K562 (cell line): Measurements from ENCODE around the gene TMEM101. TPM values are rescaled to one million over a fixed set of nuclear protein-coding genes. Genes with fewer than 3 reads are reported as not detected.
"Not testable (repeated sequence)": the region's sequence is repeated elsewhere in the genome, so short reads cannot be mapped to it uniquely, and the experiment has no call there.

ENCODE experiments used
- ATAC-seq: fragments of 200-7000 bp; cut with Tn5 transposase; 3 replicates; pipeline ENCODE4 v1.9.1; 2020; ENCODE audit warnings: moderate library complexity
- BruUV-seq: library from RNA; stranded (reverse); fragments of 400-500 nt; replicated peaks from 2 replicates; lab custom pipeline; 2021; lab: Mats Ljungman, UMichigan
- CTCF ChIA-PET: fragments of 300-600 bp; formaldehyde crosslinking; extraction: SDS; loops from one replicate; lab custom pipeline; 2021; ENCODE audit warnings: low intra/inter-chr PET ratio; lab: Yijun Ruan, JAX
- POLR2A ChIA-PET: fragments of 300-600, 350-650 bp; sonication (Branson Sonifier 250); formaldehyde crosslinking; extraction: SDS; loops from one replicate; lab custom pipeline; 2021; ENCODE audit warnings: antibody characterized with exemption, inconsistent platforms; lab: Yijun Ruan, JAX
- DNase-seq, 4 experiments: peaks; one replicate each; pipeline versions ENCODE4 v3.0.0 to v3.0.0-alpha.2; 2011 to 2018; ENCODE audit warnings: low spot score in 3 of 4, mixed read lengths in 3 of 4; ENCODE audit errors: extremely low read depth in 1 of 4
- FAIRE-seq: peaks from 2 replicates; lab custom pipeline; 2011; peaks lifted over from hg19 to GRCh38; lab: Jason Lieb, UNC
- H2AFZ ChIP-seq: 2 replicates; pipeline ENCODE4 v1.6.0; 2011; ENCODE audit warnings: low read depth, low read length, control low read depth, inconsistent platforms
- H3K27ac ChIP-seq: fragments of 200-600 bp; 3 replicates; pipeline ENCODE4 v1.8.0; 2011; ENCODE audit warnings: low read depth, mild to moderate bottlenecking, control low read depth, inconsistent platforms, low read length, moderate library complexity, mixed read lengths; ENCODE audit errors: extremely low read depth
- H3K27me3 ChIP-seq, 2 experiments: fragments of 300-600 bp in 1 of 2; 2 replicates in 1 of 2; 3 replicates in 1 of 2; pipeline versions ENCODE4 v1.6.0 to v1.8.0; 2011; ENCODE audit warnings: inconsistent platforms in 2 of 2, low read length in 2 of 2, mild to moderate bottlenecking in 1 of 2, mixed read lengths in 1 of 2, moderate library complexity in 1 of 2; ENCODE audit not compliant: control insufficient read depth in 2 of 2, insufficient read depth in 2 of 2
- H3K36me3 ChIP-seq: fragments of 300-600 bp; 3 replicates; pipeline ENCODE4 v1.8.0; 2011; ENCODE audit warnings: mild to moderate bottlenecking, low read length, inconsistent platforms; ENCODE audit not compliant: control insufficient read depth, insufficient read depth
- H3K4me1 ChIP-seq, 2 experiments: fragments of 200-600 bp in 1 of 2; replicated peaks in 1 of 2; 2 replicates in 1 of 2; 3 replicates in 1 of 2; pipeline versions ENCODE4 v1.5.1 to v1.8.0; 2011; ENCODE audit warnings: inconsistent platforms in 2 of 2, low read length in 2 of 2, mild to moderate bottlenecking in 1 of 2, mixed read lengths in 1 of 2, moderate library complexity in 1 of 2; ENCODE audit not compliant: control insufficient read depth in 2 of 2, insufficient read depth in 2 of 2
- H3K4me2 ChIP-seq: 2 replicates; pipeline ENCODE4 v1.6.1; 2011; ENCODE audit warnings: low read length, control low read depth, inconsistent platforms, mixed read lengths; ENCODE audit not compliant: insufficient read depth
- H3K4me3 ChIP-seq: fragments of 200-600 bp; sonication (generic), shearing (Covaris generic); 2 replicates; pipeline ENCODE4 v1.5.1; 2016; ENCODE audit warnings: control low read depth, inconsistent platforms
- H3K79me2 ChIP-seq: fragments of 200-600 bp; 3 replicates; pipeline ENCODE4 v1.8.0; 2011; ENCODE audit warnings: low read length, inconsistent platforms; ENCODE audit not compliant: control insufficient read depth, insufficient read depth
- H3K9ac ChIP-seq, 2 experiments: 2 replicates each; pipeline versions ENCODE4 v1.6.0 to v1.6.1; 2011; ENCODE audit warnings: low read depth in 2 of 2, low read length in 2 of 2, control low read depth in 1 of 2, inconsistent platforms in 1 of 2, mild to moderate bottlenecking in 1 of 2, mixed read lengths in 1 of 2; ENCODE audit not compliant: insufficient read depth in 1 of 2
- H3K9me1 ChIP-seq: one replicate; pipeline ENCODE4 v1.6.0; 2011; ENCODE audit warnings: inconsistent platforms, mild to moderate bottlenecking, low read length, moderate library complexity; ENCODE audit not compliant: control insufficient read depth, insufficient read depth
- H3K9me3 ChIP-seq: replicated peaks from 2 replicates; pipeline ENCODE4 v1.5.1; 2011; ENCODE audit warnings: low read depth, low read length, inconsistent platforms; ENCODE audit not compliant: control insufficient read depth, insufficient read depth
- H4K20me1 ChIP-seq: replicated peaks from 2 replicates; pipeline ENCODE4 v1.6.1; 2011; ENCODE audit warnings: low read length, inconsistent platforms, mixed read lengths; ENCODE audit not compliant: control insufficient read depth, insufficient read depth
- JUN ChIP-seq, 2 experiments: sonication (generic) in 1 of 2; formaldehyde crosslinking in 1 of 2; IDR thresholded peaks; 2 replicates each; pipeline versions ENCODE4 v1.6.1 to v1.8.0; 2012 to 2022; ENCODE audit warnings: borderline replicate concordance in 2 of 2, mild to moderate bottlenecking in 2 of 2, improper control_type of control experiment in 1 of 2, low read depth in 1 of 2, low read length in 1 of 2, missing genetic modification reagents in 1 of 2
- PRMT5 ChIP-seq: sonication (generic); formaldehyde crosslinking; IDR thresholded peaks from 2 replicates; pipeline ENCODE4 v1.5.0; 2020; ENCODE audit warnings: missing genetic modification reagents
- PRPF4 ChIP-seq: fragments of 200-400 bp; formaldehyde crosslinking; IDR thresholded peaks from one replicate; pipeline ENCODE4 v1.6.1; 2017; ENCODE audit warnings: low read length, low read depth, mild to moderate bottlenecking; ENCODE audit not compliant: insufficient read depth, poor library complexity, severe bottlenecking
- RCOR1 ChIP-seq, 2 experiments: IDR thresholded peaks; 2 replicates each; pipeline ENCODE4 v1.6.1; 2012; ENCODE audit warnings: low read depth in 2 of 2, low read length in 2 of 2, borderline replicate concordance in 1 of 2, improper control_type of control experiment in 1 of 2
- SMARCA5 ChIP-seq: fragments of 450-650 bp; IDR thresholded peaks from 2 replicates; pipeline ENCODE4 v1.6.1; 2016
- WGBS: fragments of 100-300 bp; shearing (Covaris generic); methylation state at CpG from one replicate; pipeline ENCODE4 v1.1.6; 2016; ENCODE audit warnings: low coverage, mixed read lengths; ENCODE audit not compliant: insufficient coverage; ENCODE audit errors: missing lambda C conversion rate; 5-methylcytosine and 5-hydroxymethylcytosine counted together
- in situ Hi-C: fragments of 300-500 bp; cut with MboI; formaldehyde crosslinking; loops from 4 replicates; pipeline ENCODE4 v1.15.0; 2018; ENCODE audit warnings: inconsistent platforms, mixed read lengths
- intact Hi-C: fragments of 100-400 bp; cut with micrococcal nuclease; formaldehyde crosslinking; loops from 2 replicates; pipeline ENCODE4 v1.14.2; 2022
- polyA plus RNA-seq, 8 experiments: library from polyadenylated mRNA; depleted of rRNA in 4 of 8; stranded (reverse) in 5 of 8; unstranded in 3 of 8; fragments of >200 nt; fragmentation: Nextera tagmentation in 2 of 8; fragmentation: Illumina TruSeq in 1 of 8; extraction: Ambion mirVana in 2 of 8; extraction: Trizol in 1 of 8; gene quantifications; 2 replicates each; pipeline versions ENCODE4 v1.2.1 to v1.2.3, GENCODE V29; 2011 to 2014; ENCODE audit warnings: inconsistent platforms in 1 of 8, missing spikeins in 1 of 8
- total RNA-seq, 7 experiments: library from RNA; depleted of rRNA in 6 of 7; stranded (reverse); fragments of >200 nt in 6 of 7; fragmentation: Illumina TruSeq in 2 of 7; extraction: Trizol in 2 of 7; gene quantifications; 2 replicates each; pipeline versions ENCODE4 v1.2.1 to v1.2.3, GENCODE V29; 2011 to 2021; ENCODE audit warnings: low replicate concordance in 1 of 7
- TF ChIP-seq, protein P1 (sequence below): fragments of 250-450 bp; sonication (Bioruptor Pico); IDR thresholded peaks from 2 replicates; pipeline ENCODE4 v1.4.0; 2020

The TMEM101 gene
- total and polyA plus RNA-seq, 9 of the 15 experiments (the other 6 are each of a cell fraction or from before 2014, with no cell fraction given): 21.2 to 110 (median 37.8) TPM

DNA sequence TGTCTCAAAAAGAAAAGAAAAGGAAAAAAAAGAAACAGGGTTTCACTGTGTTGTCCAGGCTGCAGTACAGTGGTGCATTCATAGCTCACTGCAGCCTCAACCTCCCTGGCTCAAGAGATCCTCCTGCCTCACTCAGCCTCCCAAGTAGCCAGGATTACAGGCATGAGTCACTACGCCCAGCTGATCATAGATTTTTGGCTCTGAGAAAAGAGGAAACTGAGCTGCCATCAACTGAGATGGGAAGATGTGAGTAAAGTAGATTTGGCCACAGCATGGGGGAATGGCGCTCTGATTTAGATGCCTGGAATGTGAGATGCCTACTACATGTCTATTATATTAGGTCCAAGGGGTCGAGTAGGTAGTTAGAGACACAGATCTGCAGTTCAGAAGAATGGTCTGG lies 16.2 kb downstream of the TMEM101 start (continued):
- TF ChIP-seq, protein P1, sequence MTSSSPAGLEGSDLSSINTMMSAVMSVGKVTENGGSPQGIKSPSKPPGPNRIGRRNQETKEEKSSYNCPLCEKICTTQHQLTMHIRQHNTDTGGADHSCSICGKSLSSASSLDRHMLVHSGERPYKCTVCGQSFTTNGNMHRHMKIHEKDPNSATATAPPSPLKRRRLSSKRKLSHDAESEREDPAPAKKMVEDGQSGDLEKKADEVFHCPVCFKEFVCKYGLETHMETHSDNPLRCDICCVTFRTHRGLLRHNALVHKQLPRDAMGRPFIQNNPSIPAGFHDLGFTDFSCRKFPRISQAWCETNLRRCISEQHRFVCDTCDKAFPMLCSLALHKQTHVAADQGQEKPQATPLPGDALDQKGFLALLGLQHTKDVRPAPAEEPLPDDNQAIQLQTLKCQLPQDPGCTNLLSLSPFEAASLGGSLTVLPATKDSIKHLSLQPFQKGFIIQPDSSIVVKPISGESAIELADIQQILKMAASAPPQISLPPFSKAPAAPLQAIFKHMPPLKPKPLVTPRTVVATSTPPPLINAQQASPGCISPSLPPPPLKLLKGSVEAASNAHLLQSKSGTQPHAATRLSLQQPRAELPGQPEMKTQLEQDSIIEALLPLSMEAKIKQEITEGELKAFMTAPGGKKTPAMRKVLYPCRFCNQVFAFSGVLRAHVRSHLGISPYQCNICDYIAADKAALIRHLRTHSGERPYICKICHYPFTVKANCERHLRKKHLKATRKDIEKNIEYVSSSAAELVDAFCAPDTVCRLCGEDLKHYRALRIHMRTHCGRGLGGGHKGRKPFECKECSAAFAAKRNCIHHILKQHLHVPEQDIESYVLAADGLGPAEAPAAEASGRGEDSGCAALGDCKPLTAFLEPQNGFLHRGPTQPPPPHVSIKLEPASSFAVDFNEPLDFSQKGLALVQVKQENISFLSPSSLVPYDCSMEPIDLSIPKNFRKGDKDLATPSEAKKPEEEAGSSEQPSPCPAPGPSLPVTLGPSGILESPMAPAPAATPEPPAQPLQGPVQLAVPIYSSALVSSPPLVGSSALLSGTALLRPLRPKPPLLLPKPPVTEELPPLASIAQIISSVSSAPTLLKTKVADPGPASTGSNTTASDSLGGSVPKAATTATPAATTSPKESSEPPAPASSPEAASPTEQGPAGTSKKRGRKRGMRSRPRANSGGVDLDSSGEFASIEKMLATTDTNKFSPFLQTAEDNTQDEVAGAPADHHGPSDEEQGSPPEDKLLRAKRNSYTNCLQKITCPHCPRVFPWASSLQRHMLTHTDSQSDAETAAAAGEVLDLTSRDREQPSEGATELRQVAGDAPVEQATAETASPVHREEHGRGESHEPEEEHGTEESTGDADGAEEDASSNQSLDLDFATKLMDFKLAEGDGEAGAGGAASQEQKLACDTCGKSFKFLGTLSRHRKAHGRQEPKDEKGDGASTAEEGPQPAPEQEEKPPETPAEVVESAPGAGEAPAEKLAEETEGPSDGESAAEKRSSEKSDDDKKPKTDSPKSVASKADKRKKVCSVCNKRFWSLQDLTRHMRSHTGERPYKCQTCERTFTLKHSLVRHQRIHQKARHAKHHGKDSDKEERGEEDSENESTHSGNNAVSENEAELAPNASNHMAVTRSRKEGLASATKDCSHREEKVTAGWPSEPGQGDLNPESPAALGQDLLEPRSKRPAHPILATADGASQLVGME (CRISPR knock-in tag): no peak
- TF ChIP-seq RCOR1 (IDR thresholded peaks at IDR 0.05; ENCODE audit: borderline replicate concordance in 1 of 2, low read depth in 2 of 2, low read length in 2 of 2) (peak in 1 of 2 experiments; percentile 52; a peak in 1 of 4 replicates), JUN (IDR thresholded peaks at IDR 0.05; ENCODE audit: borderline replicate concordance, low read depth, low read length) (peak; percentile 57; the same call in 1 of the 2 replicates), JUN (CRISPR knock-in tag; IDR thresholded peaks at IDR 0.05; ENCODE audit: borderline replicate concordance) (no peak), PRPF4 (no peak), SMARCA5 (0 out of 2 replicates have a peak, but pooled peaks have one; percentile 30), PRMT5 (CRISPR knock-in tag) (no peak)

DNA sequence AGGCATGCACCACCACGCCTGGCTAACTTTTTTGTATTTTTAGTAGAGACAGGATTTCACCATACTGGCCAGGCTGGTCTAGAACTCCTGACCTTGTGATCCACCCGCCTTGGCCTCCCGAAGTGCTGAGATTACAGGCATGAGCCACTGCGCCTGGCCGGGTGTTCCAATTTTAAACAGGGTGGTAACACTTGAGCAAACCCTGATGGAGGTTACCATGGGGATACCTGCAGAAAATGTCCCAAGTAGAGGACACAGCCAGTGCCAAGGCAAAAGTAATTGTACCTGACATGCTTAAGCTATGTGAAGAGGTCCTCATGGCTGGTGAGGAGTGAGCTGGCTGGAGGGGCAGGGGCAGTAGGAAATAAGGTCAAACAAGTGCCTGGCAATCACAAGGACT lies 17.6 kb downstream of the TMEM101 start:
- H2AFZ ChIP-seq, H3K36me3 ChIP-seq, in situ Hi-C loops, DNase-seq, H3K4me2 ChIP-seq, H3K4me3 ChIP-seq, H3K9me1 ChIP-seq, H4K20me1 ChIP-seq, ATAC-seq, H3K79me2 ChIP-seq, intact Hi-C loops, H3K27ac ChIP-seq, H3K4me1 ChIP-seq, FAIRE-seq, H3K9ac ChIP-seq, BruUV-seq, CTCF ChIA-PET, H3K9me3 ChIP-seq, H3K27me3 ChIP-seq: not testable (repeated sequence)
- WGBS: 12% methylated on average over 5 of the region's 5 CpGs
- POLR2A ChIA-PET: interaction anchor here (0.6 to 2.4 kb wide), 4 partner anchors 14 to 326 kb away, joined by 3 to 6 read pairs (median 4); no protein-coding TSS in a partner anchor
